AG09309 (cell line): ENCODE results near the gene COX4I2.

Experiments used
- DNase-seq: peaks from one replicate; pipeline ENCODE4 v3.0.0-alpha.2; 2010; ENCODE audit warnings: low read depth
- H3K4me3 ChIP-seq: 2 replicates; pipeline ENCODE4 v1.5.1; 2011; ENCODE audit warnings: mild to moderate bottlenecking, low read depth, low read length, moderate library complexity; ENCODE audit not compliant: control insufficient read depth
- CTCF ChIP-seq: IDR thresholded peaks from 2 replicates; pipeline ENCODE4 v1.5.1; 2011; ENCODE audit warnings: mild to moderate bottlenecking, low read depth, low read length, inconsistent platforms; ENCODE audit not compliant: insufficient read depth, control insufficient read depth; ENCODE audit errors: missing control alignments

Gene COX4I2

GRCh38 chr20:31682352-31682751, 44.6 kb downstream of the COX4I2 start:
- no peak for TF ChIP-seq CTCF
- H3K4me3 ChIP-seq, result no peak overlapping the region
- no peak for DNase-seq

GRCh38 chr20:31682927-31683326, 45.2 kb downstream of the COX4I2 start:
- TF ChIP-seq CTCF, result no peak
- DNase-seq, result no peak
- no peak overlapping the region for H3K4me3 ChIP-seq

- TF ChIP-seq CTCF, result no peak
- H3K4me3 ChIP-seq, result no peak overlapping the region
- DNase-seq, result no peak
Measured at GRCh38 chr20:31684153-31685015, 46.7 kb downstream of the COX4I2 start.

GRCh38 chr20:31685853-31686643, 48.3 kb downstream of the COX4I2 start:
- no peak for DNase-seq
- no peak for TF ChIP-seq CTCF
- H3K4me3 ChIP-seq, result no peak overlapping the region

- no peak for DNase-seq
- no peak for TF ChIP-seq CTCF
- no peak overlapping the region for H3K4me3 ChIP-seq
Measured at GRCh38 chr20:31687777-31688176, 50.1 kb downstream of the COX4I2 start.

GRCh38 chr20:31689141-31689540, 51.4 kb downstream of the COX4I2 start:
- TF ChIP-seq CTCF, result no peak
- no peak overlapping the region for H3K4me3 ChIP-seq
- no peak for DNase-seq
